ENCODE data around the gene SORCS2. TPM values are rescaled to one million over a fixed set of nuclear protein-coding genes. Genes with fewer than 3 reads are reported as not detected.

SORCS2 gene
- total and polyA plus RNA-seq, 2 of the 13 experiments (the other 11 are each of a cell fraction or from before 2014, with no cell fraction given): 0.82 to 1.0 TPM

DNA sequence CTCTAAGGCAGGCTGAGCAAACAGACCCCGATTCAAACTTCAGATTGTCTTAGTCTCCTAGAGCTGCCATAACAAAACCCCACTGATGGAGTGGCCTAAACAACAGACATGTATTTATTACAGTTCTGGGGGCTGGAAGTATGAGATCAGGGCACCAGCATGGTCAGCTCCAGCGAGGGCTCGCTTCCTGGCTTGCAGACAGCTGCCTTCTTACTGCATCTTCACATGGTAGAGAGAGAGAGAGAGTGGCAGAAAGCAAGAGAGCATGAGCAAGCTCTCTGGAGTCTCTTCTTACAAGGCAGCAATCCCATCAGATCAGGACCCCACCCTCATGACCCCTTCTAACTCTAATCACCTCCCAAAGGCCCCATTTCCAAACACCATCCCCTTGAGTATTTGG is 22.3 kb upstream of the SORCS2 start:
- H3K4me1 ChIP-seq (ENCODE audit: insufficient read depth, low read length): peaks cover 32% of the 10 kb centered on the region
- no peak overlapping the region for H3K9ac ChIP-seq (ENCODE audit: insufficient read depth, low read depth, low read length)
- DNase-seq (ENCODE audit: low spot score) (no peak), FAIRE-seq (no peak), ATAC-seq (no peak)
- 78% methylated on average over 2 of the region's 3 CpGs for WGBS (ENCODE audit: low lambda C conversion rate)
- no peaks in the 10 kb centered on the region for H3K79me2 ChIP-seq (ENCODE audit: insufficient read depth, low read length)
- H3K36me3 ChIP-seq (replicated peaks in 1 of 2; ENCODE audit: control insufficient read depth in 1 of 2, insufficient read depth in 2 of 2, low read length in 2 of 2): no peaks in the 10 kb centered on the region
- H3K4me3 ChIP-seq (replicated peaks in 1 of 3; ENCODE audit: insufficient read depth in 1 of 3, low read depth in 2 of 3, low read length in 3 of 3): no peak overlapping the region
- CTCF ChIA-PET (ENCODE audit: low intra/inter-chr PET ratio, low total read pairs): no interaction called here
- intact Hi-C loops (cut with micrococcal nuclease; ENCODE audit: unreplicated experiment) (no loop called here), in situ Hi-C loops (cut with HindIII; ENCODE audit: extremely low pct_ligation_motif_present, low pct_unique_long_range_greater_than_20kb) (no loop called here)
- no peaks in the 10 kb centered on the region for H4K20me1 ChIP-seq (ENCODE audit: insufficient read depth, low read length)
- no peak overlapping the region for H3K4me2 ChIP-seq (ENCODE audit: low read depth, low read length)
- no TSS peak for BruUV-seq (replicated peaks)
- POLR2A ChIA-PET: no interaction called here
- no peak overlapping the region for H3K27ac ChIP-seq (ENCODE audit: extremely low read length, insufficient read depth, low read length)
- no peak overlapping the region for H2AFZ ChIP-seq (ENCODE audit: low read length)
- peaks cover 0 to 26% of the 10 kb centered on the region in 2 experiments; a peak in 1 of 5 replicates for H3K27me3 ChIP-seq (ENCODE audit: control insufficient read depth in 1 of 2, insufficient read depth in 2 of 2, low read length in 2 of 2)
- TF ChIP-seq RELA (CRISPR knock-in tag; IDR thresholded peaks at IDR 0.05): no peak
- TF ChIP-seq HDAC1 (CRISPR knock-in tag; IDR thresholded peaks at IDR 0.05): no peak
- no peak for TF ChIP-seq HES4 (CRISPR knock-in tag; IDR thresholded peaks at IDR 0.05; ENCODE audit: borderline replicate concordance)
- TF ChIP-seq ZNF34 (CRISPR knock-in tag; IDR thresholded peaks at IDR 0.05; ENCODE audit: borderline replicate concordance): no peak
- TF ChIP-seq, protein P1, sequence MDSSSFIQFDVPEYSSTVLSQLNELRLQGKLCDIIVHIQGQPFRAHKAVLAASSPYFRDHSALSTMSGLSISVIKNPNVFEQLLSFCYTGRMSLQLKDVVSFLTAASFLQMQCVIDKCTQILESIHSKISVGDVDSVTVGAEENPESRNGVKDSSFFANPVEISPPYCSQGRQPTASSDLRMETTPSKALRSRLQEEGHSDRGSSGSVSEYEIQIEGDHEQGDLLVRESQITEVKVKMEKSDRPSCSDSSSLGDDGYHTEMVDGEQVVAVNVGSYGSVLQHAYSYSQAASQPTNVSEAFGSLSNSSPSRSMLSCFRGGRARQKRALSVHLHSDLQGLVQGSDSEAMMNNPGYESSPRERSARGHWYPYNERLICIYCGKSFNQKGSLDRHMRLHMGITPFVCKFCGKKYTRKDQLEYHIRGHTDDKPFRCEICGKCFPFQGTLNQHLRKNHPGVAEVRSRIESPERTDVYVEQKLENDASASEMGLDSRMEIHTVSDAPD (CRISPR knock-in tag; IDR thresholded peaks at IDR 0.05): no peak
- TF ChIP-seq HOXA5 (CRISPR knock-in tag; IDR thresholded peaks at IDR 0.05): no peak
- no peak for TF ChIP-seq PRPF4 (IDR thresholded peaks at IDR 0.05; ENCODE audit: low read depth, low read length, poor library complexity, severe bottlenecking)
- TF ChIP-seq CBFB (CRISPR knock-in tag; IDR thresholded peaks at IDR 0.05): no peak
- no peak for TF ChIP-seq RFX3 (CRISPR knock-in tag; IDR thresholded peaks at IDR 0.05)
- no peak for TF ChIP-seq RAD21 (CRISPR knock-in tag; IDR thresholded peaks at IDR 0.05)
- TF ChIP-seq SRSF9 (IDR thresholded peaks at IDR 0.05; ENCODE audit: borderline replicate concordance, insufficient read depth, low read depth, low read length, poor library complexity, severe bottlenecking): no peak
- TF ChIP-seq, protein P2, sequence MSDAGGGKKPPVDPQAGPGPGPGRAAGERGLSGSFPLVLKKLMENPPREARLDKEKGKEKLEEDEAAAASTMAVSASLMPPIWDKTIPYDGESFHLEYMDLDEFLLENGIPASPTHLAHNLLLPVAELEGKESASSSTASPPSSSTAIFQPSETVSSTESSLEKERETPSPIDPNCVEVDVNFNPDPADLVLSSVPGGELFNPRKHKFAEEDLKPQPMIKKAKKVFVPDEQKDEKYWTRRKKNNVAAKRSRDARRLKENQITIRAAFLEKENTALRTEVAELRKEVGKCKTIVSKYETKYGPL (CRISPR knock-in tag; IDR thresholded peaks at IDR 0.05): no peak
- no peak for TF ChIP-seq ZNF20 (CRISPR knock-in tag; IDR thresholded peaks at IDR 0.05)
- no peak for TF ChIP-seq POLR2AphosphoS5 (IDR thresholded peaks at IDR 0.05; ENCODE audit: low read depth, low read length)
- TF ChIP-seq, protein P3, sequence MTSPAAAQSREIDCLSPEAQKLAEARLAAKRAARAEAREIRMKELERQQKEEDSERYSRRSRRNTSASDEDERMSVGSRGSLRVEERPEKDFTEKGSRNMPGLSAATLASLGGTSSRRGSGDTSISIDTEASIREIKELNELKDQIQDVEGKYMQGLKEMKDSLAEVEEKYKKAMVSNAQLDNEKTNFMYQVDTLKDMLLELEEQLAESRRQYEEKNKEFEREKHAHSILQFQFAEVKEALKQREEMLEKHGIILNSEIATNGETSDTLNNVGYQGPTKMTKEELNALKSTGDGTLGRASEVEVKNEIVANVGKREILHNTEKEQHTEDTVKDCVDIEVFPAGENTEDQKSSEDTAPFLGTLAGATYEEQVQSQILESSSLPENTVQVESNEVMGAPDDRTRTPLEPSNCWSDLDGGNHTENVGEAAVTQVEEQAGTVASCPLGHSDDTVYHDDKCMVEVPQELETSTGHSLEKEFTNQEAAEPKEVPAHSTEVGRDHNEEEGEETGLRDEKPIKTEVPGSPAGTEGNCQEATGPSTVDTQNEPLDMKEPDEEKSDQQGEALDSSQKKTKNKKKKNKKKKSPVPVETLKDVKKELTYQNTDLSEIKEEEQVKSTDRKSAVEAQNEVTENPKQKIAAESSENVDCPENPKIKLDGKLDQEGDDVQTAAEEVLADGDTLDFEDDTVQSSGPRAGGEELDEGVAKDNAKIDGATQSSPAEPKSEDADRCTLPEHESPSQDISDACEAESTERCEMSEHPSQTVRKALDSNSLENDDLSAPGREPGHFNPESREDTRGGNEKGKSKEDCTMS (CRISPR knock-in tag; conservative IDR thresholded peaks at IDR 0.05): no peak
- TF ChIP-seq GLI4 (CRISPR knock-in tag; IDR thresholded peaks at IDR 0.05; ENCODE audit: borderline replicate concordance): no peak
- TF ChIP-seq, protein P4, sequence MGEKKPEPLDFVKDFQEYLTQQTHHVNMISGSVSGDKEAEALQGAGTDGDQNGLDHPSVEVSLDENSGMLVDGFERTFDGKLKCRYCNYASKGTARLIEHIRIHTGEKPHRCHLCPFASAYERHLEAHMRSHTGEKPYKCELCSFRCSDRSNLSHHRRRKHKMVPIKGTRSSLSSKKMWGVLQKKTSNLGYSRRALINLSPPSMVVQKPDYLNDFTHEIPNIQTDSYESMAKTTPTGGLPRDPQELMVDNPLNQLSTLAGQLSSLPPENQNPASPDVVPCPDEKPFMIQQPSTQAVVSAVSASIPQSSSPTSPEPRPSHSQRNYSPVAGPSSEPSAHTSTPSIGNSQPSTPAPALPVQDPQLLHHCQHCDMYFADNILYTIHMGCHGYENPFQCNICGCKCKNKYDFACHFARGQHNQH (CRISPR knock-in tag; IDR thresholded peaks at IDR 0.05): no peak
- no peak for TF ChIP-seq SIN3B (IDR thresholded peaks at IDR 0.05; ENCODE audit: low read length)
- TF ChIP-seq HNF4A (CRISPR knock-in tag; IDR thresholded peaks at IDR 0.05): no peak
- H3K9me3 ChIP-seq (ENCODE audit: low read length): no peaks in the 10 kb centered on the region
